Fibroblast of skin of right quadriceps (primary cell): ENCODE data around the gene UROC1.

Experiments
- DNase-seq: peaks from one replicate; pipeline ENCODE4 v3.0.0-alpha.2; 2013

Gene UROC1

GRCh38 chr3:126476166-126477060 lies 41.2 kb downstream of the UROC1 start:
- peak; percentile 14 for DNase-seq

GRCh38 chr3:126475413-126476114 lies 42.0 kb downstream of the UROC1 start, which contains the start of gene ZXDC:
TSS of gene ZXDC (minus strand) at chr3:126475891. CDS start at chr3:126475865, 26 bp downstream.
- DNase-seq, result peak; percentile 95

GRCh38 chr3:126474498-126475412 lies 42.8 kb downstream of the UROC1 start:
- DNase-seq, result no peak

DNA sequence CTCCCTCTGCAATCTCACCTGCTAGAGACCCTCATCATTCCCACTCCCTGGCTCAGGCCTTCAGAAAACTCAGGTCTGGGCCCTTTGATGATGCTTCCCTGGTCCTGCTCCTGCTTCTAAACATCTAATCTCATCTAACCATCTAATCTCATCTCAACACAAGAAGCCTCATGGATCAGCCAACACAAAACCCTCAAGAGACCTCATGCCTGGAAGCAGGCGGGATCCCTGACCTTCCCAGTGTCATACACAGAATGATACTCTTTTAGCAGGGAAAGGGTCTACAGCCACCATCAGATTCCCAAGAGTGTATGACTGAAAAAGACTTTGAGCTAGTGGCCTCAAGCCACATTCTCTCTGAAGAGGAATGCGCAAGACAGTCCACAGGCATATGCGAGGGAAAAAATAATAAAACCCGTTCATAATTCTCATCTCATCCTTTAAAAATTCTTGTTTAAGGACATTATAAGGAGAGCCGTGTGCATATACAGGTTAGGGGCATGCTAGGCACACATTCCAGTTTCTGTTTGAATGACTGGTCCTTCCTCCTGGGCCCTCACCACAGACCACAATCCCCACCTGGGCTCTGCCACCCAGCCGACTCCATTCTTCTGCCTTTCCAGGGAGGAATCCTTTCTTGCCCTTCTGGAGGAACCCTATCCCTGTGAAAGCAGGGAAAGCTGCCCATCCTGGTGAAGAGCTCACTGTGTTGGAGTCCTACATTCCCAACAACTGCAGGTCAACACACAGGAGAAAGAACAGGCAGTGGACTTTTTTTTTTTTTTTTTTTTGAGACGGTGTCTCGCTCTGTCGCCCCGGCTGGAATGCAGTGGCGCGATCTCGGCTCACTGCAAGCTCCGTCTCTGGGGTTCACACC lies 44.0 kb downstream of the UROC1 start:
- DNase-seq, result no peak

GRCh38 chr3:126472277-126473006 lies 45.1 kb downstream of the UROC1 start:
- DNase-seq, result peak; percentile 80

- DNase-seq, result no peak
These were observed 48.1 kb downstream of the UROC1 start for GRCh38 chr3:126469479-126469878.

GRCh38 chr3:126468028-126468891 lies 49.3 kb downstream of the UROC1 start:
- DNase-seq, result no peak

GRCh38 chr3:126467611-126467955 lies 50.0 kb downstream of the UROC1 start:
- DNase-seq, result no peak

DNA sequence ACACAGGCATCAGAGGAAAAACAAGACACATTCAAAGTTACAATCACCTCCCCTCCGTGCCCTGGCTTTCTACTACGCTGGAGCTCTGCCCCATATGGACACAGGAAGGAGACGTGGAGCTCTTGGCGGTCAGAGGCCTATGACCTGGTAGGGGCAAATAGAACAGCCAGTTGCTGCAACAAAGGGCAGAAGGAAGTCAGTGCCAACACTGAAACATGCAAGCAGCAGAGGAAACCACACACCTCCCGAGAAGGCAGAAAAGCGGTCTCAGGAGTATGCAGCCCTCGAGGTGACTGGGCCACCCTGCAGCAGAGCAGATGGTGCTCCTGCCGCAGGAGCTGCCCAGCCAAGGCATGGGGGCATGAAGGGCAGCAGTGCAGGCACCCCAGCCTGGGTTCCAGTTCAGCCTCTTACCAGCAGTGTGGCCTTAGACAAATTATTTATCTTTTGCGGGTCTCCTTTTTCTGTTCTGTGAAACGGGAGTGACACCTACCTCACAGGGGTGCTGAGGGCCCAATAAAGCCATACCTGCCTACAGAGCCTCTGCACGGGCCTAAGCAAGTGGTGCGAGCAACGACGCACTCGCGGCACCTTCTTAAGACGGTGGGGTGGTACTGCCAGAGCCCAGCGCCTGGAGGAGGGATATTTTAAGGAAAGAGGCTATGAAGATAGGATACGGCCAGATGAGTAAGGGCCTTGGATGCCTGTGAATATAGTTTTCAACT lies 50.5 kb downstream of the UROC1 start:
- DNase-seq, result no peak

DNA sequence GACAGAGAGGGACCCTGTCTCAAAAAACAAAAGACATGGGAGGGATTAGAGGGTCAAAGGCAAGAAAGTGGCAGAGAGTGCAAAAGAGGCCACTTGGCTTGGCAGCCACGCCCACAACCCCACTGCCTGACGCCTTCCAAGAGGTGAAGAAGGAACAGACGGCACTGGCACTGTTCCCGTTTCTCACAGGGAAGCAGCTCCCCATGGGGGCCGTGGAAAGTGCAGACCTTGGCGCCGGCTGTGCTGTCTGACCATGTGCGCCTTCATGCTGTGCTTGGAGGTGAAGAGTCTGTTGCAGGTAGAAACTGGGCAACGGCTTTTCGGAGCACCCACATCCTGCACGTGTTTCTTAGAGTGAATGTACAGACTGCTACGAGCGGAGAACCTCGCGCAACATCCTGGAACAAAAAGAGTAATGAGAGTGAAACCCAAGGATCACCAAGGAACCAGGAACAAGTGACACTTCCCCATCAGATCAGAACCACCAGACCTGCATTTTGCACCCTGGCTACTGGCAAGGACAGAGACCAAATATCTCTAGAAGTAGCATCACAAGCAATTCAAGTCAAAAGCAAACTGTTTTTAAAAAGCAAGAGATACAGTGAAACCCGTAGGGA lies 51.5 kb downstream of the UROC1 start:
- no peak for DNase-seq

DNA sequence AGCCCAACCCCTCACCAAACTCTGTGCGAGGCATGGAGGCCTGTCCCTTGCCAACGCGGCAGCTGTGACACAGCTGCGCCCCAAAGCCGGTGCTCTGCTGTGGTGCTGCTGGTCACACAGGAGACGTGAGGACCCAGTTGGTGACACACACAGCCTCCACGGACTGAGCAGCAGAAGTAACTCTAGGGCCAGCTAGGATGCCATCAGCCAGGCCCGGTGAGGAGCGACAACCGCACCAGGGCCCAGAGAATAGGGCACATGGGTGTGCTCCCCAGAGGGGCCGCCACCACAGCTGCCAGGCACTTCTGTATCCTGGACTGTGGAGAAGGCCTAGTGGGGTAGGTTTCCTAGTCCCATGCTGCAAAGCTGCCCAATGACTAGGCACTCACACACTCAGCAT lies 52.6 kb downstream of the UROC1 start:
- DNase-seq, result no peak

GRCh38 chr3:126464494-126464893 lies 53.1 kb downstream of the UROC1 start:
- DNase-seq, result no peak

DNA sequence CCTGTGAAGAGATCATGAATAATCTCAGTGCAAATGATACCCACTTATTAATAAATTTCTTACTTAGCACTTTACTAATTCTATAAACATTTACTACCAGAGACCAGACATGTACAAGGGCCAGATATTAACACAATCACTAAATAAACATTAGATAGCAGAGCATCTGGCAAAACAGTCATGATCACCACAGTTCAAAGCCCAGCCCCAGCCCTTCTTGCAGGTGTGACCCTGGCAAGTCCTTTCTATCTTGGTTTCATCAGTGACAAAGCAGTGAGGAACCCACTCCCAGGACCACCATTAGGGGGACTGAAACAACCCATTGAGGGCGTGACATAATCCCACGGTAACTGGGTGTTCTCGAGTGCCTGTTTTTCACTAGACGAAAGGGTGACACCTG lies 53.5 kb downstream of the UROC1 start:
- DNase-seq, result no peak

DNA sequence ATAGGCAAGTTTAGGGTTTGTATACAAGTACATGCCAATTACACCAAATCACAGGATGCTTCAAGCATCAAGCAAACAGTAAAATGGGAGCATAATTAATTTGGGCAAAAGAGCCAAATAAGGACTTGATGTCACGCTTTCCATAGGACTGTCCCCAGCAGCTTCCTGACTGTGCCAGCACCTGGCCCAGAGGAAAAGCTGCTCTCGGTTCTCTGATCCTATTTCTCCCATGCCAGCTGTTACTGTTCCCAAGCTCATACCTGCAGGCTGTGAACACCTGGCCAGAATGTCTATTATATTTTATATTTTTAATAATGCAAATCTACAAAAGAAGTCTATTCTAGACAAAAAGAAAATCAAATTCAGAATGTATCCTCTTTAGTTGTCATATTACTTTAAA lies 54.1 kb downstream of the UROC1 start:
- DNase-seq, result no peak

DNA sequence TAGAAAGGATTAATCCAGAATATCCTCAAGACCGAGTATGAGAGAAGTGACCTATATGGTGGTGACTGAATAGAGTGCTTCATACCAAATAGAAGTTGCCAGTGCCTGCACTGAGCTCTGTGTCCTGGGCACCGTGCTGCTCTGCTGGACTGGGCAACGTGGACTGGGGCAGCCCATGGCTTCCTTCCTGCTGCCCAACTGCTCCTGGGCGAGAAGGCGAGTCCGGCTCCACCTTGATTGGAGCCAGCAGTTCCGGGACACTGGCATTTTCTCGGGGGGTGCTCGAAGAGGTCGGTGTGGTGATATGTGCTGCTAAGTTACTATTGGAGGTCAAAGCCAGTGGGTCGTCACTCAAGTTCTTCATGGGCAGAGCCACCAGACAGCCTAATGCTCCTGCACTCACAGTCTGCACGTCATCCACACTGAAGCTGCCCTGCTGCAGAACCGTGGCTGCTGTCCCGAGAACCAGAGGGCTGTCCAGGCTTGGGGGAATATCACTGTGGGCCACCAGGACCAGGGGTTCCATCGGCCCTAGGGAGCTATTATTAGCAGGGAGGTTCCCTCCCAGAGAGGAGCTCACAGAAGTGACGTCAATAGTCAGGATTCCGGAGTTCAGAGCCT lies 56.0 kb downstream of the UROC1 start:
- no peak for DNase-seq

DNA sequence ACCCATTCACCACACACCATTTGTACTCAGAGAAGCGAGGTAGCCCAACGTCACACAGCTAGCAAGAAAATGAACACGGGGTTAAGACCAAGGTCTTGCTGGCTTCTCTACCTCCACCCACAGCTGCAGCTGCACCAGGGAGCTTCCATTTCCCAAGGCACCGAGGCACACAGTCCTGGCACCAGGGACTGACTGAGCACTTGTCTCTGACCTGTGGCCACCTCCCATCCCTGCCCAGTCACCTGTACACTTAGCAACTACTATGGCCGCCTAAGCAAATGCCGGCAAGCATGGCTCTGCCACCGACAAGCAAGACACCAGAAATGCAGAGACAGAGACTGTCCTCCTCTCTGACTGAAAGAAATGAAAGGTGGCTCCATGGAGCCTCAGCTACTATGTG lies 57.2 kb downstream of the UROC1 start:
- DNase-seq, result no peak

DNA sequence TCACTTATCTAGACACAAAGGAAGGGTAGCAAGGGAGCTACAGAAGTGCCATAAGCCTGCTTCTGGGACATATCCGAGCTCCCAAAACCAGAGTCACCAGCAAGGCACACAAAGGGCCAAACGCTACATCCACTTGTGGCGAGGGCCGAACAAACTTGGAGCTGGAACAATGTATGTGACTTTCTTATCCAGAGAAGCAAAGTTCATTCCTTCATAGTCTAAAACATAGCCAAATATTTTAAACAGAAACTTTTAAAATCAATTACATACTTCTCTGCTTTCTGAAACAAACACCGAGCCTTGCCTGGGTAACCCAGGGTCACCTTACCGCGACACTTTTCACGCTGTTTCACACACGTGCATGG lies 57.8 kb downstream of the UROC1 start:
- DNase-seq, result no peak

GRCh38 chr3:126459111-126459762 lies 58.3 kb downstream of the UROC1 start:
- no peak for DNase-seq
